Activated naive CD4-positive, alpha-beta T cell (primary cell): ENCODE data around the gene KRCC1.
"Not testable (repeated sequence)": the region's sequence is repeated elsewhere in the genome, so short reads cannot be mapped to it uniquely, and the experiment has no call there.

ENCODE experiments used
- DNase-seq, 4 experiments: peaks; one replicate each; lab custom pipeline; 2025; lab: John Stamatoyannopoulos, UW

Gene KRCC1

DNA sequence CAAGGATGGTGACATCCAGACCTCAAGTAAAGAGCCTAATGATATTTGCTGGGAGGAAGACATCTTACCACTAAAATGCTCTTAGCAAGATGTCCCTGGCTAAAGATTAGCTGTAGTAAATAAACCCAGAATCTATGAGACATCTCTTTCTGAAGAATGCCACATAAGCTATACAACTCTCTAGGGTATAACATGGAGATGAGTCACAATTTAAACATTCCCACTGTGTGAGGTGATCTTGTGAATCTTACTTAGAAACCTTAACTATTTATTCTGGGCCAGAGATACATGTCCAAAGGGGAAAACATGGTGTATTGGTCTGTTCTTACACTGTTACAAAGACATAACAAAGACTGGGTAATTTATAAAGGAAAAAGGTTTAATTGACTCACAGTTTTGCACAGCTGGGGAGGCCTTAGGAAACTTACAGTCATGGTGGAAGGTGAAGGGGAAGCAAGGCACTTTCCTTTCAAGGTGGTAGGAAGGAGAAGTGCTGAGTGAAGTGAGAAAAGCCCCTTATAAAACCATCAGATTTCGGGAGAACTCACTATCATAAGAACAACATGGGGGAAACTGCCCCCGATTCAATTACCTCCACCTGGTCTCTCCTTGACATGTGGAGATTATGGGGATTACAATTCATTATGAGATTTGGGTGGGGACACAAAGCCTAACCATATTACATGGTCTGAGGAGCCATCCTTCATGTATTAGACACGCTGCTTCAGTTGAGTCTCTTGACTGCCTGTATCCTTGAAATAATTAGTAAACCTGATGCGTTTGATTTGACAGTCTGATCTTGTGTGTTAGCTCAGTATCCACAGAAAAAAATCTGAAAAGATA is 17.1 kb downstream of the KRCC1 start:
- no peak for DNase-seq

DNA sequence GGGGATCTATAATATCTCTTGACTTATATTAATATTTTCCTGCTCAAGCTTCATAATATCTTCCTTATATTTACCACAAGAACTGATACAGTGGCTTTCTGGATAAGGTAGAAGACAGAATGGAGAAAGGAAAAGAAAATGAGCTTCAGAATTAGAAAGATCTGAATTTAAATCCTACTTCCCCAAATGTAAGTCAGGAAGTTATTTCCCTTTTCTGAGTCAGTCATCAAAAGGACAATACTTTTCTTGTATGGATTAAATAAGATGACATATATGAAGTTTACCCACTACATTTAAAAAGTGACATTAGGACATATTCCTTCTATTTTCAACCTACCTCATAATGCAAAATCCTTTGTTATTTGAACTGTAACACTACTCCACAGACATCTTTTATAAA is 19.0 kb downstream of the KRCC1 start:
- no peak for DNase-seq

DNA sequence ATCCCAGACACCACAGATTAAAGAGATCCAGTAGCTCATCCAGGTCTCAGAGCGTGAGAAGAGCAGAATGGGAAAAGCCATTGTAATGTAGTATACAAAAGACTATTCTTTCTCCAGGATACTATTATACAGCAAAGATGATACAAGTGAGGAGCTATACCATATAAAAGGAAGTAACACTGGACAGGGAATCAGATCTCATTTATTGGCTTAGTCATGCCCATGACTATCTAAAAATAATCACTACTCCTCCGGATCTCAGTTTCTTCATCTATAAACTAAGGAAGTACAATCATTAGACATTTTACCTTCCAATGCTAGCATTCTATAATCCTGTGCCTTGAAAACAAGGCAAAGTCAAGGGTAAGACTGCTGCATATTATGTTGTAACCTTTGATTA is 19.4 kb downstream of the KRCC1 start:
- DNase-seq = no peak

DNA sequence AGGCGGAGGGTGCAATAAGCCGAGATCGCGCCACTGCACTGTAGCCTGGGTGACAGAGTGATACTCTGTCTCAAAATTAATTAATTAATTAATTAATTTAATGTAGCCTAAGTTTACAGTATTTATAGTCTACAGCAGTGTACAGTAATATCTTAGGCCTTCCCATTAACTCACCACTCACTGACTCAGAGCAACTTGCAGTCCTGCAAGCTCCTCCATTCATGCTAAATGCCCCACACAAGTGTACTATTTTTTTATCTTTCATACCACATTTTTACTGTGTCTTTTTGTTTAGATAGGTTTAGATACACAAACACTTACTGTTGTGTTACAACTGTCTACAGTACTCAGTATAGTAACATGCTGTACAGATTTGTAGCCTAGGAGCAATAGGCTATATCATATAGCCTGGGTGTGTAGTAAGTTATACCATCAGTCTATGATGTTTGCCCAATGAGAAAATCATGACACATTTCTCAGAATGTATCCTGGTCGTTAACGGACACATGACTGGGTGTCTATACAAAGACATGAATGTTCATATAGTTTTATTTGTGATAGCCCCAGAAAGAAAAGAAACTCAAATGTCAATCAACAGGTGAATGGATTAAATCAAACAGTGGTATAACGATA is 23.4 kb downstream of the KRCC1 start:
- no peak for DNase-seq

DNA sequence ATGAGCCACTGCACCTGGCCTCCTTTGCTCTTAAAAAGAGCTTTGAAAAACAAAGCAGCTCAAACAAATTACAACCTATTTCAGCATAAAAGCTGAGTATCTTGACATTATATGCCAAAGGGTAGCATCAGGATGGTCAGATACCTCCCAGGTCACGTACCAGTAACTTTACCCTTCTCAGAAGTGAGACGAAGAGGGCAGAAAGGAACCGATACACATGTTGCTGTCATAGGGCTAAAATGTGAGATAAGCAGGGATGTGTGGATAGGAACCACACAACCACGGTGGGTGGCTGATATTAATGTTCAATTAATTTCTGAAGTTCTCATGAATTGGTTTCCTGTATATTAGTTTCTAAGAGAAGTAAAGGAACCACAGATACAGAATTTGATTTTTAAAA is 26.7 kb downstream of the KRCC1 start:
- DNase-seq = no peak

DNA sequence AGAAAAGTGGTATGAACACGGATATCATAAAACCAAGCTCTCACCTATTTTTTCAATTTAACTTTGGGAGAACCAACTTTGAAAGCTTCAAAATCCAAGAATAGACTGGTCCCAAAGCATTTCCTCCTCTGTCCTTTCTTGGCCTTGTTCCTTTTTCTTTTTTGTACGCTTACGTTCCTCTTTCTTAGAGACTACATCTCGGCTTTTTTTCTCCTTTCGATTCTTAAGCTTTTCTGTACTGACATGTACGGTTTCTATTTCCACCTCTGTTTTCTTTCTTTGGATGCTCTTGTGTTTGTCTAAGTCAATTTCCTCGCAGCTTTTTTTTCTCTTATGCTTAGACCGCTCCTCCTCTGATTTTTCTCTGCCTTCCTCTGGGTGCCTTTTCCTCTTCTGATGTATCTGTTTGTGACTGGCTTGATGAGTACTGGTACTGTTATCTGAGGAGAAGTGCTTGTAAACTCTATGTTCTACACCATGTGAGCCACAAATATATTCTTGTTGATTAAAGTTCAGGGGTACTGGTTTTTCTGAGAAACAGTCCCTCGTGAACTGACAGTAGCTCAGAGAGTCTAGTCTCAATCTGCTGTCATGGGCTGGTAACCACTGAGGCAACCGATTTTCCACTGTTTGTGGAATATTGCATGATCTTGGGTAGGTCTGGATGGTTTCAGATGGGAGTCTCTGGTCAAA is 27.7 kb downstream of the KRCC1 start:
- no peak for DNase-seq

DNA sequence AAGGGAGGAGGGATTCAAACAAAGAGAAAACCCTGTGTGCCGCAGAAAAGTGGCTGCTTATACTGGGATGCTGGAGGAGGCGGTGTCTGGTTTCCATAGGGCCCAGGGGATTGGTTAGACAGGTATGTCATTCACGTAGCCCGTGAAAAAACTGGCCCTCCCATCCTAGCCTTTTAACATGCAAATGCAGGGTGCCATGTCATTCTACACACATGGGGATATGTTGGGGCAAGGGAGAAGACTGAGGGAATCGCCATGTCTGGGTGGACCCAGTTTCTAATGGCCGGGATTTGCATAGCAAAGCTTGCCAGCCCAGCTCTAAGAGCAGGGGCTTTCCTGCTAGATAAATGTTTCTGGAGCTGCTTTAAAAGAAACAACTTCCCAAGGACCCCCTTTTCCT is 31.1 kb downstream of the KRCC1 start:
- no peak for DNase-seq

DNA sequence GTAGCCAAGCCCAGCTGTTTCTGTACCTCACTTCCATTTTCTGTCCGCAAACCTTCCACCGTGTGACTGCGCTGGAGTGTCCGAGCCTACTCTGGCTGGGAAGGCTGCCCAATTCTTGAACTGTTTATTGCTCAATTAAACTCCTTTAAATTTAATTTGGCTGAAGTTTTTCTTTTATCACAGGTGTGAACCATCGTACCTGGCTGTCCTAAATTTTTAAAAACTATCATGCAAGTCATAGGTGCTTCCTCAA is 33.0 kb downstream of the KRCC1 start:
- DNase-seq = no peak

DNA sequence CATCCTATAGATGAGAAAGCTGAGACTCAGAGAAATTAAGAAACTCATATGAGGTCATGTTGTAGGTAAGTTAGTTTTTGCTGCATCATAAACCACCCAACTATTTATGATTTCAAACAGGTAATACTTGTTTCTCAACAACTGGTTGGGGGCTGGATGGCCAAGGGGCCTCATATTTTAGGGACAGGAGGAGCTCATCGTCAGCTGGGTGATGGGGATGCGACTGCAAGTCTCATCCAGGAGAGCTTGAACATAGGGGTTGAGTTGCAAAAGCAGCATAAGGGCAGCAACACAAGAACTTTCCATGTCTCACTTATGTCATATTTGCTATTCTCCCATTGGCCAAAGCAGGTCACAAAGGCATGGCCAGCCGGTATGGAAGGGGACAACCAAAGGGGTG is 35.6 kb downstream of the KRCC1 start:
- no peak for DNase-seq

DNA sequence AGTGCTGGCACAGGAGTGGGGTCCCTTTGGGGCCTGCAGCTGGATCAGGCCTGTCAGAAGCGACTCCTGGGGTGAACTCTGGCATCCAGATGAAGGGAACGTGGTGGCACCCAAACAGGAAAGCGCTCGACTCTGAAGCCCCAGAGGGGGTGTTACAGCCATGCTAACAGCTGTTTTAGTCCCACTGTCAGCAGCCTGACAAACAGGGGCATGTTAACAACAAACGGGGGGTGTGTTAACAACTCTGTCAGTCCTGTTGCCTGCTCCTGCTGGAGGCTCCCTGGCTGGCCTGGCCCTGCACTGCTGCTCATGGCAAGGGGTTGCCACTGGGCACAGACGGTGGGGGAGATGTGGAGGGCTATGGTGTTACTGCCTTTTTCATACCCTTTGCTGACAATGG is 36.7 kb downstream of the KRCC1 start:
- no peak for DNase-seq

DNA sequence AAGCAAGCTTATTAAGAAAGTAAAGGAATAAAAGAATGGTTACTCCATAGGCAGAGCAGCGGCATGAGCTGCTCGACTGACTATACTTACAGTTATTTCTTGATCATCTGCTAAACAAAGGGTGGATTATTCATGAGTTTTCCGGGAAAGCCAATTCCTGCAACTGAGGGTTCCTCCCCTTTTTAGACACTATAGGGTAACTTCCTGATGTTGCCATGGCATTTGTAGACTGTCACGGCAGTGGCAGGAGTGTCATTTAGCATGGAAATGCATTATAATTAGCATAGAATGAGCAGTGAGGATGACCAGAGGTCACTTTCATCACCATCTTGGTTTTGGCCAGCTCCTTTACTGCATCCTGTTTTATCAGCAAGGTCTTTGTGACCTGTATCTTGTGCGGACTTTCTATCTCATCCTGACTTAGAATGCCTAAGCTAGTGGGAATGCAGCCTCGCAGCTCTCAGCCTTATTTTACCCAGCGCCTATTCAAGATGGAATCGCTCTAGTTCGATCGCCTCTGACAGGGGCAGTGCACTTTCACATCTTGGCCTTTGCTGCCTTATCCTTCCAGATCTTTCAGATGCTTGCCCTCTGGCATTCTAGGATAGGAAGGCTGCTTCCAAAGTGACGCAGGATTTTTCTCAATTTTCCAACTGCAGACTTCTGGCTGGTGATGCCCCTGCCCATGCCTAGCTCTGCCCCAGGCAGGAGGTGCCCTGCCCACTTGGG is 37.3 kb downstream of the KRCC1 start:
- DNase-seq = not testable (repeated sequence)

DNA sequence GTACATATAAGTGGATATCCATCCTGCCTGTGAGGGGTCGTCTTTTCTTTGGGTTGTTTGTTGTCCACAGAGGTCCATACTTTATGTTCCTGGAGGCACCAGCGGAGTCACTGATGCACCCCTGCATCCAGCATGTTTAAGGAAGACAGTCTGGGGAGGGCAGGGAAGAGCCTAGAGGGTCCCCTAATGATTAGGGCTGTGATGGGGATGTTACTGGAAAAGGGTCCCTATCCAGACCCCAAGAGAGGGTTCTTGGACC is 37.9 kb downstream of the KRCC1 start:
- DNase-seq = not testable (repeated sequence)

DNA sequence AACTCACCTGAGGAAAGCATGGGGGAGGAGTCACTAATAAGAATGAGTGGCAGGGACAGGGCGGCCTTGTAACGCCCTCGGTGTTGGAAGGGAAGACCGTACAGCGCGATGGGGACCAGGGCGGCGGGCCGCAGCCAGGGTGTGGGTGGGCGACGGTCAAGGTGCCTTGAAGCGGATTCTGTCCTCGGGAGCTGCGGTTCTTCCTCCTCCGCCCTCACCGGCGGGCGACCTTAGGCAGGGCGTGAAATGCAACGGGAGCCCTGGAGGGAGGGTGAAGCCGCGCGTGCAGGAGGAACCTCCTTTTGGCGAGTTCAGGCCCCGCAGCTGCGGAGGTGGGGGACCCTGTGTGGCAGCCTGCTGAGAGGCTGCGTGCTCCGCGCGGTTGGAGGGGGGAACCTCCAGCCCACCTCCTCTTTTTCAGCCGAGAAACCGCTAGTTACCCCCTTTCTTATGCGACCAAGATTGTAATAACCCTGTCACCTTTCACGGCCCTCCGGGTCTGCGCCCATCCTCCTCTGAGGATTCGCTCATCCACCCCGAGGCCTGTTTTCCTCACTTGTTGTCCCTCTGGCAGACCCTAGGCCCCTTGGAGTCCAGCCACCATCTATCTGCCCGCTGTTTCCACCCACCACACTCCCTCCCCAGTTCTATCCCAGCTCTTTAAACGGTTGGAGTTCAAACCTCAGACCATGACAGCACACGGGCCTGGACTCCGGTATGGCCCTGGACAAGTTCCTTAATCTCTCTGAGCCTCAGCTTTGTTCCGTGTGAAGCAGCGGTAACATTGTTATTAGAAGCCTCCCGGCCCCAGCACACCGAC is 38.4 kb downstream of the KRCC1 start:
- peak in 1 of 4 experiments; percentile 44 for DNase-seq

DNA sequence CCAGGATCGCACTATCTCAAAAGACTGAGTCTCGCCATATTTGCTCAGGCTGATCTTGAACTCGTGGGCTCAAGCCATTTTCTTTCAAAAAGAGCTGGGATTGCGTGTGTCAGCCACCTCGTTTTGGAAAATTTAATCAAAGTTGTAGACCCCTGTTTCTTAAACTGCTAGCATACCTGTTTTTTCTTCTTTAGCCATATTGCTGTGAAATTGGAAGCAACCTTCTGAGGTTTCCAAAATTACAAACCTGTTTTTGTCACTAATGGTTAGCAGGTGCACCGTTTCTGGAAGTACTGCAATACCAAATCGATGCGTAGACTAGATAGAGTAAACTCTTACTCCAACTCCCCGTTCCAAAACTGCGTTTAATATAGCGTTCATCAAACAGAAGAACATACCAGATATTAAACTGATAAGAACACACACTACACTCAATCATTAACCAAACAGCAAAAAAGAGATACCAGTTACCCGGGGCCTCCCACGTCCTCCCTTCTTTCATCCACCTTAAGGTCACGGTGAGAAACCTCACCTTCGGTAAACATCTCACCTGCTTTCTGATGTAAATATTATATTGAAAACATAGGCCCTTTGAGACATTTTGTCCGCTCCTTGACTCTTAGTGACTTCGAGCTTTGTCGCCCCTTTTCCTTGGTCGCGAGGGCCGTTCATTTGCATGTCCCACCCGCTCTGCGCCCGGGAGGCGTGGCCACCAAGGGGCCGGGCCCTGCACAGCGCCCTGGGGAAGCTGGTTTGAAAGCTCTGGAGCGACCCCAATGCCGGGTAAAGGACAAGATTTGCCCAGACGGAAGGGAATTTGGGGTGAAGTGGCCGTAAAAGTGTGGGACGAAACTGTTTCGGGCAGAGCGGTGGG is 39.3 kb downstream of the KRCC1 start, which contains the start of gene RNU2-63P:
TSS of gene RNU2-63P (minus strand) at position 462 of the 874 bp plus-strand sequence.
- peak; percentile 37 to 69 (median 52) for DNase-seq

DNA sequence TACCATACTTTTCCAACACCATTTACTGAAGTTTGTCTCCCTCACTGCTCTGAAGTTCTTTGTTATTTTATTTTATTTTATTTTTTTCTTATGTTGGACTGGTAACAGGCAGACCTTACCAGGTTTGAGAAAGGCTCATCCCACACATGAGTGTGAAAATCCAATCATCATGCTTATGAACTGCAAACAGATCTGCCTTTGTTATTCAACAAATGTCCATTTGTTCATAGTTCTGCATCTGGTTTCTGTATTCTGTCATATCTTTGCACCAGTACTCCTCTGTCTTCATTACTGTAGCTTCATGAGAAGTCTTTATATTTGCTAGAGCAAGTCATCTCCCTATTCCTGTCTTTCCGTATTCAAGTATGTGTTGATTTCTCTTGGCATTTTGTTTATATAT is 44.6 kb downstream of the KRCC1 start:
- no peak for DNase-seq

DNA sequence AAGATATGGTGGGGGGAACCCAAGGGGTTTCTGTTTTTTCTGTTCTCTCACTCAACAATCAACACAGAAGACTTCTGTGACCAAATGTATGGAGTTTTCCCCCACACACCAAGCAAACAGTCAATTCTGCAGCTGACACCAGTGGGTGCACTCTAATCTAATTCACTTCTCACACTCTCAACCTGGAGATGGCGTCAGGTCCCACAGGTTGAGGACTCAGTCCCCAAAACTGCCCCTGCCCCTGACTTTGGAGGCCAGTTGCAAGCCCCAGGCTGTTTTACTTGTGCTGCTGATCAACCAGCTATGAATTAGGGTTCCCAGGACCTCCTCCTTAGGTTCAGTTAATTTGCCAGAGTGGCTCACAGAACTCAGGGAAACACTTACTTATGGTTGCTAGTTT is 45.4 kb downstream of the KRCC1 start:
- no peak for DNase-seq

DNA sequence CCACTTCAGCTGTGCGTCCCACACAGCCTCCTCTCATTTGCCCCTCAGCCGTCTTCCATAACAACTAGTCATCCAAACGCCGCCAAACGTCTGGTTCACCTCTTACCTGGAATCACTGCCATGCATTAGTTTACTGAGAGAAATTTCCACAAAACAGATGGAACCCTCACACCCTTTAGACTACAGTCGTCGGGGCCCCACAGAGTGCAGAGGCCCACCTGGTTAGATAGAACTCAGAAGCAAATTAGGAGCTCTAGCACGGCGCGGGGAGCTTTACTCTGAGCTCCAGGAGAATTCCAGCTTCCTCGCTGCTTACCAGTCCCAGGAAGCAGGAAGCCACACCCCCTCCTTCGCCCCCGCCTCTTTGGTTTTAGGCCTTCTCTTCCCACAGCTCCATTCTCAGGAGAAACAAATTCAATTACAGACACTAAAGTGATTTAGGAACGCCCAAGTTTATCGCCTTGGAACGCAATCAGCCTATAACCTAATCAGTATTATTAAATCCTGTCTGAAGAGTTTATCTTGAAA is 48.6 kb downstream of the KRCC1 start:
- no peak for DNase-seq

DNA sequence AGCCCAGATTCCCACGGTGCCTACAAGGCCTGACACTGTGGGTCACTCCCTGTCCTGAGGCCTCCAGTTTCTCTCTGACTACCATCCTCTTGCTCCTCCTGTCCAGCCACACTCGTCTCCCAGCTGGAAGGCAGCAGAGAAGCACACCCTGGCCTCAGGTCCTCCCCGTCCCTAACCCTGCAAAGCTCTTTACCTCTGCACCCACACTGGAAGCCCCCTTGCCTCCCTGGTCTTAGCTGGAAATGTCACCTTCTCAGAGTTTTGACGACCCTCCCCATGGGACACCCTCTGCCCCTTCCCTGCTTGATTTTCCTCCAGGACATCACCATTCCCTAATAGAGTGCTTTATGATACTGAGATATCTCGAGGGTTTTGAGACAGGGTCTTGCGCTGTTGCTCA is 49.8 kb downstream of the KRCC1 start:
- no peak for DNase-seq

DNA sequence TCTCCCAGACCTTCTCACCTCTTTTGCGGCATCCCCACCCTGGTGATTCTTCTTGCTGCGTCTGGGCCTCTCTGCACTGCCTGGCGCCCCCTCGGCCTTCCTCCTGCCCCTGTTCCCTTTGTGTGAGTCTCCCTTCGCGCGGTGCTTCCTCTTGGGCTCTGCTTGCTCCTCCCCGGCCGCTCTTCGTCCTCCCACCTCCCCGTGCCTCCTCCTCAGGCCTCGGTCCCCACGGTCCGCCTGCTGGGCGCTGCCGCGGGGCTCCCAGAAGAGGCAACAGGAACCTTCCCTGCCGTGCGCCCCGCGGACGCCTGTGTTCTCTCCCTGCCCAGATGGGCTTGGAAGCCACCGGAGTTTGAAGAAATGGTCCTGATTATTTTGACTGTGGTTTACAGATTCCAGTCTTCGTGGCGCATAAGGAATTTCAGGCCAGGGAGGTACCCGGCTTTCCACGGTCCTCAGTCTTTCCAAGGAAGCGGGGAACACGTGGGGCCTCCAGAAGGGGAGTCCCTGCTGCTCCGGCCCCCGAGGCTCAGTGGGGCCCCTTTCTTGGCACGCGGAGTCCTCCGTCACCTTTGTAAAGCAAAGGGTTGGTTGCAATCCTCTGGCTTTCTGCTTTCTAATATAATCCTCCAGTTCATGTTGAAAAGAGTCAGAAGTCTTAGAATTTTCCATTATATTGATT is 52.4 kb downstream of the KRCC1 start:
- no peak for DNase-seq

DNA sequence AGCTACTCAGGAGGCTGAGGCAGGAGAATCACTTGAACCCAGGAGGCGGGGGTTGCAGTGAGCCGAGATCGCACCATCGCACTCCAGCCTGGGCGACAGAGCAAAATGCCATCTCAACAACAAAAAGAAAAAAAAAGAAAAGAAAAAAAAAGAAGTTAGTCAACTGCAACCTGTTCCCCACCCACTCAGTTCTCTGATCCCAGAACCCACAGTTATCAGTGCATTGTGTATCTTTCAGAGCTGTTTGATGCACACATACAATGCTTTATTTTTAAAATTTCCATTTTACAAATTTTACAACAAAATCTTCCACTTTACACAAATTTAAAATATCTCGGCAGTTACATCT is 53.2 kb downstream of the KRCC1 start:
- DNase-seq = no peak
